Heart left ventricle (tissue), 13 donors: ENCODE data around the gene NHLRC2.

Source experiments
- CTCF ChIP-seq, 12 donors: fragments of 200-600 bp; sonication (generic) in 4 of 12; IDR thresholded peaks; one replicate each; pipeline versions ENCODE4 v1.5.0 to v1.8.0; 2018 to 2022; ENCODE audit warnings: antibody characterized with exemption in 12 of 12, mild to moderate bottlenecking in 5 of 12
- POLR2A ChIP-seq, 2 donors: fragments of 450-650 bp; IDR thresholded peaks; one replicate each; pipeline ENCODE4 v1.6.1; 2017; ENCODE audit warnings: antibody characterized with exemption in 2 of 2, mild to moderate bottlenecking in 2 of 2, moderate library complexity in 2 of 2
- donor health status: ischemic (EF 13 %, LVEDD 7.1; RV severe dilation, severe dysfunction).
- donor health status: DM: no; HTN: yes; CAD: no.
- donor health status: DM: no; HTN: no; CAD: no.
- donor health status: ischemic (EF 25% LVEDD 6.9; RV normal size, moderate dysfunction).
- donor health status: ischemic (EF 25% LVEDD 5.7; RV mildly dilated, moderate dysfunction).
- donor health status: ischemic (EF 35%, LVEDD 5.7; RV mildly dilated, moderate dysfunction).
- donor health status: nonischemic (EF 11% LVEDD 7.7; RV severe dilation, severe dysfunction).
- donor health status: DM: yes; HTN: yes; CAD: no.
- donor health status: PGD.
- donor health status: ischemic (EF 29% LVEDD 5.4; RV normal size, mild dysfunction).
- donor health status: nonischemic (EF 23%, LVEDD 6.1; RV moderate dilation, normal function).

GRCh38 chr10:113849946-113850345 lies 4.5 kb upstream of the NHLRC2 start:
- TF ChIP-seq CTCF (IDR thresholded peaks at IDR 0.05) (no peak), POLR2A (IDR thresholded peaks at IDR 0.05) (no peak)
